Left lobe of liver (tissue), 2 donors: Measurements from ENCODE around the gene SLC5A1. TPM values are rescaled to one million over a fixed set of nuclear protein-coding genes. Genes with fewer than 3 reads are reported as not detected.
A peak's percentile ranks its signal among the peaks of the same experiment; 100 is the strongest.

Experiments used
- ATAC-seq: fragments of 200-7000 bp; cut with Tn5 transposase; one replicate; pipeline ENCODE4 v1.9.1; 2020; ENCODE audit warnings: mild to moderate bottlenecking, moderate library complexity
- DNase-seq: peaks from one replicate; pipeline ENCODE4 v3.0.0-alpha.2; 2020; ENCODE audit warnings: low spot score
- total RNA-seq: library from RNA; stranded (reverse); gene quantifications from one replicate; pipeline ENCODE4 v1.2.1, GENCODE V29; 2021
- donor health status: DM: no; HTN: no; CAD: no; lungs with moderate emphysema.
- donor health status: DM: no; HTN: yes; CAD: no.

Gene SLC5A1
- total RNA-seq, 1 donor from 2014 or later: 1.9 TPM

DNA sequence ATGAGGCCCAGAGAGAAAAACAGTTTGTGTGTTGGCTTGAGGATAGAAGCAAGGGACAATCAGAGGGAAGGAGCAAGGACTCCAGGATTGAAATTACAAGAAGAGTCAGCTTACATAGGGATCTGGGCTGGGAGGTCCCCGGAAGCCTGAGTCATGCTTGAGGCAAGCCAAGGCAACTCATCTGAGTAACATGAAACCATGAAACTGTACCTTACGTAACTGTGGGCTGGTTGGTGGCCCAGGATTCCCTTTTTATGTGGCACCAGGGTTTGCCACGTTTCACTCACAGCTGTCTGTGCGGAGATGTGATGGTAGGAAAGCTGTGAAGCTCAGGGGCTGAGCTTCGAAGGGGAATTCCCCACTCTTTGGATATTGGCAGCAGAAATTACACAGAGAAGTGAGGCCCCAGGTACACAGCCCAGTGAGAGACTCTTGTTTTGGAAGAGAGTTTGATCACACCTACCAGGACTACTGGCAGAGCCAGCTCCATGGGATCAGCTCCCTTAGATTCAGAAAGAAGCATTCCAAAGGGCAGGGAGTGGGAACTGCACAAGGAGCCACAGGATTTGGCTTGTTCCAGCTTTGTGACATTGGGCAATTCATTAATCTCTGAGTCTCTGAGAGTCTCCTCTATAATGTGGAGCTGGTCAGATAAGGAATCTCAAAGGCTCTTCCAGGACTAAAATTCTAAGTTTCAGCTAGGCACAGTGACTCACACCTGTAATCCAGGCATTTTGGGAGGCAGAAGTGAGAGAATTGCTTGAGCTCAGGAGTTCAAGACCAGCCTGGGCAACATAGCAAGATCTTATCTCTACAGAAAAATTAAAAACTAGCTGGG lies 7.8 kb downstream of the SLC5A1 start:
- DNase-seq: no peak
- ATAC-seq: no peak

DNA sequence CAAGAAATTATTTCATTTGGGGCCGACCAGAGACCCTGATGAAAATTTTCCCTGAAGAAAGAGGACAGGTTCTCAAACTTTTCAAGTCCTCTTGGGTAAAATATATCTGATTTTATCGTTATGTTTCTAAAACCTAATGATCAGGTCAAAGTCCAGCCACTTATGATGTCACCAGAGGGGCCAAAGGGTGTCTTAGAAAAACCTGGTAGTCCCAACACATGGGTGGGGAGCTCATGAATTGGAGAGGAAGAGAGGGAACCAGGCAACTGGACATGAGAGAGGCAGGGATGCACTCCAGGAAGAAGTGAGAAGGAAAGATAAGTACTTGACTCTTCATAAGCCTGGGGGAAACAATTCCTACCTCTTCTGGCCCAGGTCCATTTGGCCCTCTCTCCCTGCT lies 9.2 kb downstream of the SLC5A1 start:
- ATAC-seq: no peak
- DNase-seq: no peak

DNA sequence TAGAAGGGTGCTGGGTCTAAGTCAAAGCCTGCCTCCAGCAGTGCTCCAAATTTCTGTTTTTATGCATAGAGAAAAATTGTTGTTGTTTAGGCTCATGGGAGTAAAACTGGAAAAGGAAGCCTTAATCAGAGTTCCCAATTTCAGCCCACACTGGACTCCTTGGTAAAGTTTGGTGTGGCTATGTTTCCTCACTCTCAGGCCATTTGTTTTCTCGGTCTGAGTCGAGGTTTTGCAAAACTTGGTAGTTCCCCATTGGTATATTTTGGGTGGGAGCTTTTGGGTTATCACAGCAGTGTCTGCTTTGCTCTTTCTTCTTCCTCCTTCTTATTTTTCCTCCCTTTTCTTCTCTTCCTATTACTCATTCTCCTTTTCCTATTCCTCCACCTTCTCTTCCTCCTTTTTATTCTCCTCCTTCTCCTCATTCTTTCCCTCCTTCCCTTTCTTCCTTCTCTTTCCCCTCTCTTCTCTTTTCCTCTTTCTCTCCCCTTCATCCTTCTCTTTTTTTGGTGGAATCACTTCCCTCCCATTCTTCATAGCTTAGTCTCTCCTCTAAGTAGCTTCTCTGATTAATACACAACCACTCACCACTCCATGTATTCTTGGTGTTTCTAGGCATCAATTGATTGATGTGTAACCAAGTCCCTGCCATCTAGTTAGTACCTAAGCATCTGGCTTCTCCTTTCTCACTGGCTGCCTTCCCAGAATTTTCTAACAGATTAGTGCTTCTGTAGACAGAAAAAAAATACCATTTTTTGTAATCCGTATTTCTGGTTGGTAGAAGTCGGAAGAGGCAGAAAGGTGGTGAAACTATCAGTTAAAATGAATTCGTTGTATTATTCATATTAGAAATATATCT lies 10.1 kb downstream of the SLC5A1 start:
- no peak for ATAC-seq

DNA sequence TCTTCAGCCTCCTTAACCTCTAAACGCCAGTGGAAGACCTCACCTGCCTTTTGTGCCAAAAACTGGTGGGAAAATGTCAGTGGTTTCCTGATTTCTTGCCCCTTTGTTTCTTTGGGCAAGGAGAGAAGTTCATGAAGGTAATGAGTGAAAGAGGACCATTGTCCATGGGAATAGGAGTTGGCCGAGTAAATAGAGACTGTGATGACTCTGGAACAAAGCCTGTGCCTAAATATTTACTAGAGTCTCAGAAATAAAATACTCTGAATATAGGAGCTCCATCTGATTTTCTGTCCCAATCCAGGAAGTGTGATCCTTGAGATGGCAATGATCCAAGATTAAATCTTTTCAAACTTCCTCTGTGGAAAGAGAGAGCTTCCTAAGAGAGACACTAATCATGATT lies 12.0 kb downstream of the SLC5A1 start:
- DNase-seq (no peak), ATAC-seq (no peak)

More for the DNA sequence above, 10.1 kb downstream of the SLC5A1 start:
- DNase-seq: no peak

DNA sequence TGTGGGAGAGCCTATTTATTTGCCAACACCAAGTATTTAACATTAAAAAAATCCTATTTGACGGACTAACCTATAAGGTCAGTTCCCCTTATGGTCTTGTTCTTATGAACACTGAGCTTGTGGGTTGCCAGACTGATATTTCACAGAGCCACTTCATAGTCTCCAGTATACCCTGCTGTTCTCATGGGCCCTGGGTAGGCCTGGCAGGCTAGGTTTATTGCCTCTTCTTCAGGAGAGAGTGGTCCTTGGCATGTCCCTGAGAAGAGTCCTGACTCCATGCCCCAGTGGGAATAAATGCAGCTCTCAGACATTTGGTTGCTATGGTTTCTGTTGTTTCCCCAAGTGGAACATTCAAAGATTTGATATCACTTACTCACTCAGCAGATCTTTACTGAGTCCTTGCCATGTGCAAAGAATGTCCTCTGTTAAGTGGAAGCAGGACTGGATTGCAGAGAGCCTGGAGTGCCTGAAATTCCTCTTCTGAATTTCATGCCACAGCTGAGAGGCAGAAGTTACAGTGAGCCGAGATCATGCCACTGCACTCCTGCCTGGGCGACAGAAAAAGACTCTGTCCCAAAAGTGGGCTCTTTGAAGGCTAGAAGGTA lies 15.7 kb downstream of the SLC5A1 start:
- no peak for DNase-seq
- no peak for ATAC-seq

DNA sequence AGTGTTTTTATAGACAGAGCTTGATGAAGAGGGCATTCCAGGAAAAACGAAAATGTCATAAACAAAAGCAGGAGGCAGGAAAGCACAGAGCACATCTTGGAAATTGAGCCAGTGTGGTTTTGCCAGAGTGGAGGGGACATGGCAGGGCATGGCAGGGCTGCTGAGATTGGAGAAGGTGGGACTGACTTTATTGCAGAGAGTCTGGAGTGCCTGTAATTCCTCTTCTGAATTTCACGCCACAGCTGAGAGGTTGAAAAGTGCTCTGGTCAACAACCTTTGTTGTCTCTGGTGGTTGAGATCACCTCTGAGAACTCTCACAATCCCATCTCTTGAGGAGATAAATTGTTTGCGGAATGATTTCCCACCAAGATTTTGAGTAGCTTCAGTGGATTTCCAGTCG lies 16.4 kb downstream of the SLC5A1 start:
- ATAC-seq (no peak), DNase-seq (no peak)

DNA sequence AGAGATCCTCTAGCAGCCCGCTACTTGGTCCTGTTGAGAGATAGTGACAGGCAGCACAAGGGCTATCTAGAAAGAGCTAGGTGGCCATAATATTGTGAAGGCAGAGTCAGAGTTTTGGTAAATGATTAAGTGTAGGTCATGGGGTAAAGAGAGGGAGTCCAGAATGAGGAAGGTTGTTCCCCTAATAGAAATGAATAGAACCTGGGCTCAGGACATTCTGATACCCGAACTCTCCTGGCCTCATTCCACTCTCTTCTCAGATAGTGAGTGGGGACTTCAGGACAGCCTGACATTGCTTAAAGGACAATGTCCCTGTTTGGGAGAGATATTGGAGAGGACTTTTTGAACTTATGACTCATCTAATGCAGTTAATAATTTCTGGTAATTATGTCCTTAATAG lies 20.6 kb downstream of the SLC5A1 start:
- DNase-seq (no peak), ATAC-seq (peak; percentile 34)

DNA sequence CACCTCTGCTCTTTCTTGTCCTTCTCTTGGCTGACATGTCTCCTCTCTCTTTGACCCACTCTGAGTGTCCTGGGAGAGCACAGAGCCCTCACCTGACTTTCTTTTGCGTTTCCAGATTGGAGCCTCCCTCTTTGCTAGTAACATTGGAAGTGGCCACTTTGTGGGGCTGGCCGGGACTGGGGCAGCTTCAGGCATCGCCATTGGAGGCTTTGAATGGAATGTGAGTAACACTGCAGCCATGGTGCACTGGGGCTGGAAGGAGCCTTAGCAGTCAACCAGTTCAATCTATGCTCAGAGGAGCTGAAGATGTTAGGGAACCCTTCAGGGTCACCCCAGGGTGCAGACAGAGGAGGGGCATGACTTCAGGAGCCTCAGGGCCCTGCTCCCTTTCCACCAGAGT lies 23.8 kb downstream of the SLC5A1 start:
- ATAC-seq: no peak
- no peak for DNase-seq

DNA sequence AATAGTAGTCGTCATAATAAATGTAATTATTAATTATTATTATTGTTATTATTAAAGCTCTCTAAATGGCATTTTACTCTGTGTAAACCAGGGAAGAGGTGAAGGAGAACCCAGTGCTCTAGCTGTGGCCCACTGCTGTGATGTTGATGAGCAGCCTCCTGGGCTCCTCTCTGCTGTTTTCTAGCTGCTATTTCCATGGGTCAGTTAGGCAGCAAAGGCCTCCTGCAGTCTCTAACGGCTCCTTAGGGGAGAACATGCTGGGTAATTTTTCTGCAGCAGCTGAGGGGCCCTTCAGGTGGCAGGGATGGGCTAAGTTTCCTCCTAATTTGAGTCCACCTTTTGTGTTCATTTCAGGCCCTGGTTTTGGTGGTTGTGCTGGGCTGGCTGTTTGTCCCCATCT lies 24.6 kb downstream of the SLC5A1 start:
- no peak for DNase-seq

DNA sequence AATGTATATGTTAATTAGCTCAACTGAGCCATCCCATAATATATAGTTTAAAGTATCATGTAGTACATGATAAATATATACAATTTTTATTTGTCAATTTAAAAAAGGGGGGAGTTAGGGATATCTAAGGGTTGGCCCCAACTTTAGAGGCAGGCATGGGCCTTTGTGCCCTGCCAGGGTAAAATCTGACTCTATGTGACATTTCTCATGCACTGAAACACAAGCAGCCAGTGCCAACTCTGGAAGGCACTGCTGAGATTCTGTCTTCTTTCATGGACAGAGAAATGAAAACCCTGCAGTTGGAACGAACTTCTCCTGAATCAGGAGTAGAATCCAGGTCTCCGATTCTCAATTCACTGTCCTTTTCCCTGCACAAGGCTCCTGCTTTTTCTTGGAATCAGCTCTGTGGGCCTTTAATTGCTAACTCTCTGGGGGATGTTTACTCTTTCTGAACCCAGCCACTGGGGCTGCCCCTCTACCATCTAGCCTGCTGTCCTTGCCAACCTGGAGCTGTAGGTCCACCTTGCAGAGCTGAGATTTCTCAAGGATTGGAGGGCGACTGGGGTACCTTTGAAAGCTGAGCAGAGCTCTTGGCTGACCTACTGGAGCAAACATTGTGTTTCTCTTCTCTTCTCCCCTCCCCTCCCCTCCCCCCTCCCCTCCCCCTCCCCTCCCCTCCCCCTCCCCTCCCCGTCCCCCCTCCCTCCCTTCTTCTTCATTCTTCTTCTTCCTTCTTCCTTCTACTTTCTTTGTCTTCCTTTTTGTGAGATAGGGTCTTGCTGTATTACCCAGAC lies 26.7 kb downstream of the SLC5A1 start:
- no peak for ATAC-seq
- DNase-seq: no peak

More for the DNA sequence above, 24.6 kb downstream of the SLC5A1 start:
- no peak for ATAC-seq

DNA sequence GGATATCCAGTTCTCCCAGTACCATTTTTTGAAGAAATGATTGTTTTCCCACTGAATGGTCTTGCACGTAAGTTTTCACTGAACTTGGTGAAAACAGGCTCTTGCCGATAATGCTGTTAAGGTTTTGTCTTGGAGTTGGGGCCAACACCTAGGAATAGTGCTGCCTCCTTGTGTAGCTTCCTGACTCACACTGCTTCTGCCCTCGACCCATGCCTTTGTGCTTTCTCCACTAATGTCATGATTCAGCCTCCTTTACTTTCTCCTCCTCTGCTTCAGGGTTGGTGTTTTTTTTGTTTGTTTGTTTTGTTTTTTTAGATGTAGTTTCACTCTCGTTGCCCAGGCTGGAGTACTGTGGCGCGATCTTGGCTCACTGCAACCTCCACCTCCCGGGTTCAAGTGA lies 30.2 kb downstream of the SLC5A1 start:
- ATAC-seq (no peak), DNase-seq (no peak)

DNA sequence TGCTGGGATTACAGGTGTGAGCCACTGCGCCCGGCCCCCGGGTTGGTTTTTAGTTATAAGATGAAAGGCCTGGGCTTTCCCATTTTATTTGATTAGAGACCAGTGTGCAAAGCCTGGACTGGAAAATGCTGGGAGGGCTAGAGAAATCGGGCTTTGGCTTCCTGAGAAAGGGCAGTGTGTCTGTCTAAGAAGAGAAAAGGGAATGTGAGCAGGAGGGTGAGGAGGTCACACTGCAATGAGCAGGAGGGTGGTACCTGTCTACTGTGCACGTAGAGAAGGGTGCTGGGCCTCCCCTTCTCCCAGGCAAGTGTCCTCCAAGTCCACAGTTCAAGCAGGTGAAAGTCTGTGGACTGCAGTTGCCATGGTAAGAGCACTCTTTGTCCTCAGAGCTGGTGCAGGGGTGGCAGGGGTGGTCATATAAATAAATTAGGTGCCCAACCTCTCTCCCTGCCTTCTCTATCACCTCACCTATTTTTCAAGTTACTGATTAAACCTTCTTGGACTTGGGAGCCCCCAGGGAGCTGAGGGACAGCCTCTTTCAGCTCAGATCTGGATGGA lies 30.8 kb downstream of the SLC5A1 start:
- DNase-seq (no peak), ATAC-seq (peak; percentile 20)

DNA sequence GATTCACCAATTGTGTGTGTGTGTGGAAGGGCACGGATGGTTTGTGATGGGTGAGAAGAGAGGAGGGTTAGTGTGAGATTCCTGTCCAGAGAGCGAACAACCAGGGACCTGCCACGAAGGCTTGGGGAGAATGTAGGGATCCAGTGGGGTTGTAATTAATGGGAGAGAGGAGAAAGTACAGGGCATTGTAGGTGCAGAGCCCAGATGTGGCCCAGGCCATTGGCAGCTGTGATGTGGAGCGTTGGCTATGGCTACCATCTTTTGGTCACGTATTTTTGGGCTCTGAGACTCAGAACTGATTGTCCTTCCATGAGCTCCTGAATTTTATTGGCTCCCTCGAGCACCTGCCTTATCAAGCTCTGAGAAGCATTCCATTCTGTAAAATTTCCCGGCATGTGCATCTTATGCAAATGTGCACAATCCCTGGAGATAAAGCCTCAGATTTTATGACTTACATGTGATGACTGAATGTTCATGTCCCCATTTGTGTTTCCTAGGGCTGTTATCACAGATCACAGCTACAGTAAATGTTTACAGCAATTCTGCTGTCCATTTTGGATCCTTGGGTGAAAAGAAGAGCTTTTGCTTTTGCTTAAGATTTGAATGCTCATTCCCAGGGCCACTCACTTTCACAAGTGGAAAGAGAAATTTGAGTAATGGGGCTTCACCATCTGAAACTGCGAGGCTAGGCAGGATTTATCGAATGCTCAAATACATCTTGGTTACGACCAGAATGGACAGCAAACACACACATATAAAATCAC lies 33.1 kb downstream of the SLC5A1 start:
- ATAC-seq (no peak), DNase-seq (no peak)

DNA sequence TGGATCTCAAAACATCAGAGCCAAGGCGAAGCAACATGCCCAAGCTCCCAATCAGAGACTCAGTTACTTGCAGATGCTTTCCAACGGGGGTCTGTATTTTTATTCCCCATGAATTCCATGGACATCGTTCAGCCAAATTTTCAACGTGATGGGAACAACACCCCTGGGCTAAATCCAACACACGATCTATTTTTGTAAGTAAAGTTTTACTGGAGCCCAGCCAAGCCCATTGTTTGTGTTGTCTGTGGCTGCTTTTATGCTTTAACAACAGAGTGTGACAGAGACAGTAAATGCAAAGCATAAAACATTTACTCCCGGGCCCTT lies 33.7 kb downstream of the SLC5A1 start:
- ATAC-seq (no peak), DNase-seq (no peak)

DNA sequence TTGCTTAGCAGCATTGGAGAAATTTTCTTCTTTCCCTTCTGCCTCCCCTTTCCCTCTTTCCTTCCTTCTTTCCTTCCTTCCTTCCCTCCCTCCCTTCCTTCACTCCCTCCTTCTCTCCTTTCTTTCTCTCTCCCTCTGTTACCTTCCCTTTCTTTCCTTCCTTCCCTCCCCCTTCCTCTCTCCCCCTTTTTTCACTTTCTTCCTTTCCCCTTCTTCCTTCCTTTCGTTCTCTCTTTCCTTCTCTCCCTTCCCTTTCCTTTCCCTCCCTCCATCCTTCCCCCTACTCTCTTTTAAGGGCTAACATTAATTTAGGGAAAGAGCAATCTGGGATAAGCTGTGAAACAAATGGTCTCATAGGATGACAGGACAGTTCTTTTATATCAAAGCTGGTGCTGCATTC lies 34.1 kb downstream of the SLC5A1 start:
- DNase-seq: no peak
- ATAC-seq: no peak

DNA sequence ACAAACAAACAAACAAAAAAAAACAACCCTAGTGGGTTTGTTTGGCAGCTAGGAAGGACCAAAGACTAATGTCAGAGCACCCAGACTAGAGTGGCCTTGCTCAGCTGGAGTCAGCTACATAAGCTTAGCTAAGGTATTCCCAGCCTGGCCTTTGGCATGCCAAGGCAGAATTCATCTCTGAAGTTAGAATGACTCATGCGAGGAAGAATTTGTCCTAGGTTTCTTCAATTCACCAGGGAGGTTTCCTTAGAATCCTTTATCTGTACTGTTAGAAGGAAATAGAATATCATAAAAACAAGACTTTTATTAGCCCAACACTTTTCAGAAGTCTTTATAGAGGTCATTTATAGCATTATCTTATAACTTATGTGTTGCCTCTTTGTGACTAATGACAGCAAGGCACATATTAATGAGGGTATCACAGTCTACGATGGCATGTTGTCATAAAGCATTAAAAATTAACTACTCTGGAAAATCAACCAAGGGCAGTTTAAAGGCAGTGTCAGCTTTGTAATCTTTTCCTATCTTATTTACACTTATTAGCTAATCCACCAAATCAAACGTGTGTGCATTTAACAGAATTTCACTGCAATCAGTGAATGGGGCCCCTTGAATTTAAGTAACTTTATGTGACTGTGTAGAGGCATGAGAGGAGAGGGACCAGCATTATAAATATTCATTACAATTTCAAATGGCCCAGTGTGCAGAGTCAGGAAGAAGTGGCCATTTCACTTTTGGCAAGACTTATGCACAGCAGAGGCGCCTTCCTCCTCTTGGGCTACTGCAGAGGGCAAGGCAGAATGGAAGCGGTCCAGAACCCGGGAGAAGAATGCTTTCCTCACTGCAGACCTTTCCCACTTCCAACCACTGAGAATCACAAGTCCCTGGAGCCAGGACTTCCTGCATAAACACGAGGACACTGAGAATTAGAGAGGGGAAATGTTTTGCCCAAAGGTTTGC lies 36.3 kb downstream of the SLC5A1 start:
- DNase-seq: no peak
- ATAC-seq: peak; percentile 65

DNA sequence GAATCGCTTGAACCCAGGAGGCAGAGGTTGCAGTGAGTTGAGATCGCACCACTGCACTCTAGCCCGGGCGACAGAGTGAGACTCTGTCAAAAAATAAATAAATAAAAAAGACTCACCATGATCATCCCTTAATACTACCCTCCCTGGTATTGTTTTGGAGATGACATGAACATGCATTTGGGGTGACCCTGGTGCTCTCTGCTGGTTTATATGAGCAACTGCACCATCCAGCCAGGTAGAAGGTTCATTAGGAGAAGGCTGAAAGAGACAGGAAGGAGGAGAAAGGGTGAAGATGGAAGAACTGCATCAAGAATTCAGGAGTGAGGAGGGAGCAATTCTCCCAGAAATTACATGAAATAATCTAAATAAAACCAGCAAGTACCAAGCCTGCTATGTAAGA lies 37.8 kb downstream of the SLC5A1 start:
- ATAC-seq (peak; percentile 81), DNase-seq (no peak)

DNA sequence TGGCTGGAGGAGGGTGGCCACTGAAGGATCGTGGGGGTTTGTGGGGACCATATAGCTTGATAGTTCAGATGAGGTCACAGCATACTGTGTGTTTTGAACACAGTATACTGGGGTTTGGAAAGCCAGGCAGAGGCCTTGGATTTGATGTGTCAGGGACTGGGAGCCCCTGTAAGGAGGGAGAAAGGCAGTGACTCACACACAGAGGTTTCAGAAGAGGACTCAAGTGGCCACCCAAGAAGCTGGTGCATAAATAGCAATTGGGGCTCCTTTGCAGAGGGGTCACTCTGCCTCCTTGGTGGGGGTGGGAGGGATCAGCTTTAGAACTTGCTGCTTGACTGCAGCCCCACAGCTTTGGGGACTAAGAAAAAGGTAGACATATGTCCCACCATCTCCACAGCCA lies 39.3 kb downstream of the SLC5A1 start:
- DNase-seq (no peak), ATAC-seq (no peak)

DNA sequence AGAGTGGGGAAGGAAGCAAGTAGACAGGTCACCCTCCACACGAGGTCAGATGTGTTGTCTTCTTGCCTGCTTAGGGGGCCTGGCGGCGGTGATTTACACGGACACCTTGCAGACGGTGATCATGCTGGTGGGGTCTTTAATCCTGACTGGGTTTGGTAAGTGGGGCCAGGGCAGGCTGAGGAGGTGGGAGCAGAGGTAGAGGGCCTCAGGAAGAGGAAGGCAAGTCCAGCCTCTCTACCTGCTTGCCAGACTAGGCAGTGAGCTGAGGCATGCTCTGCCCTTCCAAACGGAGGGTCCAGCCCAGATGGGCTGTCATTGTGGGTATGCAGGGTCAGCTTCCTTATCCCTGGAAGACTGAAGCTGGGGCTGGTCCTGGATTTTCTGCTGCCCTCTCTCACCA lies 39.9 kb downstream of the SLC5A1 start:
- no peak for DNase-seq
- no peak for ATAC-seq
